Neural progenitor cell (in vitro differentiated cells): ENCODE measurements around the gene PHF20.

Source experiments
- EZH2 ChIP-seq: fragments of 200-600 bp; sonication (generic); IDR thresholded peaks from 2 replicates; pipeline ENCODE4 v1.6.1; 2017; ENCODE audit warnings: antibody characterized with exemption, mild to moderate bottlenecking, moderate library complexity
- EZH2phosphoT487 ChIP-seq: fragments of 200-600 bp; sonication (generic); IDR thresholded peaks from 2 replicates; pipeline ENCODE4 v1.6.1; 2017; ENCODE audit warnings: antibody characterized with exemption
- TF ChIP-seq, protein P1 (sequence below): fragments of 200-600 bp; sonication (generic); IDR thresholded peaks from 2 replicates; pipeline ENCODE4 v1.5.1; 2017; ENCODE audit warnings: antibody characterized with exemption, mild to moderate bottlenecking

DNA sequence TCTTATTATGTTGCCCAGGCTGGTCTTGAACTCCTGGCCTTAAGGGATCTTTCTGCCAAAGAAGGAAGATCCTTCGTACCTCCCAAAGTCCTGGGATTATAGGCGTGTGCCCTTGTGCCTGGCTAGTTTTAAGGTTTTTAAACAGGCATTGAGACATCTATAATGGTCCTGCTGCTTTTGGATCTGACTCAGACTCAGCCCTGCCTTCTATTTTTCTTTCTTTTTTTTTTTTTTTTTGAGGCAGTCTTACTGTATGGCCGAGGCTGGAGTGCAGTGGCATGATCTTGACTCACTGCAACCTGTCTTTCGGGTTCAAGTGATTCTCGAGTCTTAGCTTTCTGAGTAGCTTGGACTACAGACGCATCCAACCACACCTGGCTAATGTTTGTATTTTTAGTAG, 73.7 kb downstream of the PHF20 start:
- TF ChIP-seq, protein P1, sequence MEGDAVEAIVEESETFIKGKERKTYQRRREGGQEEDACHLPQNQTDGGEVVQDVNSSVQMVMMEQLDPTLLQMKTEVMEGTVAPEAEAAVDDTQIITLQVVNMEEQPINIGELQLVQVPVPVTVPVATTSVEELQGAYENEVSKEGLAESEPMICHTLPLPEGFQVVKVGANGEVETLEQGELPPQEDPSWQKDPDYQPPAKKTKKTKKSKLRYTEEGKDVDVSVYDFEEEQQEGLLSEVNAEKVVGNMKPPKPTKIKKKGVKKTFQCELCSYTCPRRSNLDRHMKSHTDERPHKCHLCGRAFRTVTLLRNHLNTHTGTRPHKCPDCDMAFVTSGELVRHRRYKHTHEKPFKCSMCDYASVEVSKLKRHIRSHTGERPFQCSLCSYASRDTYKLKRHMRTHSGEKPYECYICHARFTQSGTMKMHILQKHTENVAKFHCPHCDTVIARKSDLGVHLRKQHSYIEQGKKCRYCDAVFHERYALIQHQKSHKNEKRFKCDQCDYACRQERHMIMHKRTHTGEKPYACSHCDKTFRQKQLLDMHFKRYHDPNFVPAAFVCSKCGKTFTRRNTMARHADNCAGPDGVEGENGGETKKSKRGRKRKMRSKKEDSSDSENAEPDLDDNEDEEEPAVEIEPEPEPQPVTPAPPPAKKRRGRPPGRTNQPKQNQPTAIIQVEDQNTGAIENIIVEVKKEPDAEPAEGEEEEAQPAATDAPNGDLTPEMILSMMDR, result no peak
- no peak for TF ChIP-seq EZH2
- no peak for TF ChIP-seq EZH2phosphoT487
